Activated CD8-positive, alpha-beta memory T cell treated with anti-CD3 and anti-CD28 coated beads for 1 hour (primary cell): ENCODE measurements around the gene UNC5C.

ENCODE experiments used
- DNase-seq, 2 donors: peaks; one replicate each; pipeline ENCODE4 v3.0.0-alpha.2; 2020; ENCODE audit warnings: low read depth in 1 of 2; ENCODE audit errors: extremely low read depth in 1 of 2

UNC5C gene

DNA sequence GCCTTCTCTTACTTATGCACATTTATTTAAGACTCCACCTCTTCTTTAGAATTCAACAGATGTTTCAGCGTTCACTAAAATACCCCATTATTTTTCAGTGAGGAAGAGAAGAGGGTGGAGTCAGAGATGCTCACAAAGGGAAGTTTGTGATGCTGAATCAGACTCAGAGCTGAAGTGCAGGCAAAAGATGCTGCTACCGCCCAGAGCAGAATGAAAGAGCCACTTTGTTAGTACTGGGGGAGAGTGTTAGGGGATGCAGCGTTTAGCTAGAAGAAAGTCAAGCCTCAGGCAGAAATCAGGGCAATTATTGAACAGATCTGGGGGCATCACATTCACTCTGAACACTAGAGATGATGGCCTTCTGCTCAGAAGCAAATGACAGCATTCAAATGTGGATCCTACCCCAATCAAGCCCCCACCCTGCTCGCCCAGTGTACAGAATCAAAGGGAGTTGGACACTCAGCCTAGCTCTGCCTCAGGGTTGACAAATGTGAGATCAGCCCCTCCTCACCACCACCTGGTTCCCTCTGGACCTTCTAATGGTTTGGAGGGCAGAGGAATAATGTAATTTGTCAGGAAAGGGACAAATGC, 138.3 kb downstream of the UNC5C start:
- no peak for DNase-seq

GRCh38 chr4:95409750-95410149, 139.0 kb downstream of the UNC5C start:
- DNase-seq: no peak

GRCh38 chr4:95409127-95409526, 139.6 kb downstream of the UNC5C start:
- DNase-seq: no peak

DNA sequence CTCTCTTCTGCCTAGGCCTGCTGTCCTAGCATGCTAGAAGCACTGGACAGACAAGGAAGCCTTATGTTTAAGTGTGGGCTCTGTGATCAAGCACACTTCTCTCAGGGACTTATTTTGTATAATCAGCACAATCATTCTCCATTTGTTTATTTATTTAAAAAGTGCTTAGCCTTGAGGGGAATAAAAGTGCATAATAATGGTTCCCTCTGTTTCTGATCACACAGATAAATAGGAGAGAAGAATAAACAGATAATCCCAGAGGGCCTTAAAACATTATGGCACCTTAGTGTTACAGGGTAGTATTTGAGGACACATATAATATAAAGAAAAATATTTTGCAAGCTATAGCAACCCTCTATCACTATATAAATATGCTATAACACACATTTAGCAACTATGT, 146.5 kb downstream of the UNC5C start:
- DNase-seq: no peak

GRCh38 chr4:95398217-95398616, 150.6 kb downstream of the UNC5C start:
- no peak for DNase-seq

DNA sequence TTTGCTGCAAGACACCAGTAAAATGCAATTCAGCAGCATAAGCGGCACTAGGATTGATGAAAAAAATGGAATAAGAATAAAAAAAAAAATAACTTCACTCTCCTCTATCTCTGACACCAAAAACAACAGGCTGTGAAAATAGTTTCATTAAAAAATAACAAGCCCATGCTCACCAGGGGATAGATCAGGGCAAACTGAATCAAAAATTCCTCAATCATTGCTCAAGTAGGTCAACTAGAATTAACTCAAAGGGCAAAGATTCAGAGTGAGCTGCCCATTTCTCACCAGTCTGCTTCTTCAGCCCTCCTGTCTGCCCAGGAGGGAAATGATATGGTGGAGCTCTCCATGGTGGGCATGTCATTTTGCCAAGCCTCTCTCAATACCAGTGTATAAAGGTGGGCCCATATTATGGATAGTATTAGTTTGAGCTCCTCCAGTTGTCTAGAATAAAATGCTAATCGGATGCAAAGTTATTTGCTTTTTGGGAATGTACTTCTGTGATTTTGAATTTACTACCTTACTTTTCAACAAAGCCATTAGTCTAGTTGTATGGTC, 153.9 kb downstream of the UNC5C start:
- DNase-seq: no peak

- DNase-seq: no peak
These were observed 155.0 kb downstream of the UNC5C start for GRCh38 chr4:95393821-95394220.

GRCh38 chr4:95388911-95389310, 159.9 kb downstream of the UNC5C start:
- no peak for DNase-seq

DNA sequence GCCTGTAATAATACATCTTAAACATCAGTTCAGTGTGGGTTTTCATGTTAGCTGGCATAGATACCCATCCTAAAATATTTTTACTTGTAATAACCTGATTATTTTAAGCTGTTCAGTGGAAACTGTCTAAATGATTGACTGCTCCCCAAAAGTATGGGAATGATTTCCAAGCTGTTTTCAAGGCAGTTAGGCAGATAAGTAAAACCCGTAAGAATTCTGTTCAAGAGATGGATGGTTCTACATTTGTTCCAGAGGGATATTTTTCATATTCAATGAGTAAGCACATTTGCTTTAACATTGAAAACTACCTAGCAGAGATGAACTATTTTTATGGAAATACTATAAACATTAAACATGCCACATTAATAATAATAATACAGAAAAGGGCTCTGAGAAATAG, 161.1 kb downstream of the UNC5C start:
- no peak for DNase-seq

- no peak for DNase-seq
These were observed 162.4 kb downstream of the UNC5C start for GRCh38 chr4:95386410-95386809.

DNA sequence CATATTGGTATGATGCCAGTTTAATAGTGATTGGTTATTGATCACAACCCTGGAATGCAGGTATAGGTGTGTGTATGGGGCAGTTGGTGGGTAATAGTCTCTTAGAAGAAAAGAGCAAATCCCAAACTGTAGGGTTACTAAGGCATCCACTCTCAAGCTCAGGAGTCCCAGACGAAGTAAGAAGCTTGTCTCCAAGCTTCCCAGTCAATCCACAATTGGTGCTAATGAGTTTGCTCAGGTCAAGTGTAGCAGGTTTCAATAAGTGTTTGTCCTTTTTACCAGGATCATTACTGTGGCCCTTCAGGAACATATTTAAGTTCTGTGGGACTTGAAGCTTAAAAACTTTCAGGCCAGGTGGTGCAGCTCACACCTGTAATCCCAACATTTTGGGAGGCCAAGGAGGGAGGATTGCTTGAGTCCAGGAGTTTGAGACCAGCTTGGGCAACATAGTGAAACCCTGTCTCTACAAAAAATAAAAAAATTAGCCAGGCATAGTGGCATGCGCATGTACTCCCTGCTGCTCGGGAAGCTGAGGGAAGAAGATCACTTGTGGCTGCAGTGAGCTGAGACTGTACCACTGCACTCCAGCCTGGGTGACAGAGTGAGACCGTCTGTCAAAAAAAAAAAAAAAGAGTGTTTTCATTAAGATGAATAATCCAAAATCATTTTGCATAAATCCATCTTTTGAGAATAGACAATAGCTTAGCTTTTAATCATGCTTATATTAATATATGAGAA, 166.8 kb downstream of the UNC5C start:
- no peak for DNase-seq

- no peak for DNase-seq
These were observed 169.1 kb downstream of the UNC5C start for GRCh38 chr4:95379633-95380032.

GRCh38 chr4:95377366-95377900, 171.3 kb downstream of the UNC5C start:
- DNase-seq: no peak

GRCh38 chr4:95371476-95372224, 177.1 kb downstream of the UNC5C start:
- no peak for DNase-seq

GRCh38 chr4:95367824-95368223, 180.9 kb downstream of the UNC5C start:
- DNase-seq: no peak

DNA sequence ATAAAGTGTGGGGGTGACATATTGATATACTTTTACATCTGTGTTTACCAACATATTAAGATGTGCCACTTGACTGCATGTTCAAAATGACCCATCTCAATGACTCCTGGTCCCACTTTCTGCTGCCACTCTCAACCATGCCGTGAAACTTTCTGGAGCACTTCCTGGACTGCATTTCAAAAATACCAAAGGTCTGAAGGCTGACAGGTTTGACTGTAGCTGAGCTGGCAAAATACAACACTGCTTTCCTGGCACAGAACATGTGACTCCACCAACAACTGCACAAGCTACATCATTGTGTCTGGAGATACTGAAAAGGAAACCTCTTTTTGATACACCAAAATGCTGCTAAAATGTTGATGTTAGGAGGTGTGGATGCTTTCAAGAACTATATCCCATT, 184.8 kb downstream of the UNC5C start:
- DNase-seq: no peak

- DNase-seq: no peak
These were observed 185.2 kb downstream of the UNC5C start for GRCh38 chr4:95363559-95363925.

GRCh38 chr4:95362906-95363558, 185.7 kb downstream of the UNC5C start:
- no peak for DNase-seq

GRCh38 chr4:95362066-95362465, 186.7 kb downstream of the UNC5C start:
- DNase-seq: no peak

DNA sequence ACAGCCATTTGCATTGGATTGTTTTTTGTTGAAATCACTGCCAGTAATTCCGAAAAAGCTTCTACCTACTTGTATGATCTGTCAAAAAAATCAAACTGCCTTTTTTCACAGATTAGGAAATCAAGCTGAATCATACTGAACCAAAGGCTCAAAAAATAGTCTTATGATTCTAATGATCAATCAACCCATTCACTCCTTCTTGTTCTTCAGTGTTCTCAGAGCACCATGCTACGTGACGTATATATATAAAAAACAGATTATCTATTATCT, 187.1 kb downstream of the UNC5C start:
- no peak for DNase-seq
